GM10248 (cell line): Measurements from ENCODE around the gene ENTREP3.
A peak's percentile ranks its signal among the peaks of the same experiment; 100 is the strongest.

Experiments used
- CTCF ChIA-PET: fragments of 300-600 bp; sonication (Branson Sonifier 250); formaldehyde crosslinking; extraction: SDS; loops from one replicate; lab custom pipeline; 2021; ENCODE audit warnings: antibody characterized with exemption; lab: Yijun Ruan, JAX
- POLR2A ChIA-PET: fragments of 350-650 bp; sonication (Branson Sonifier 250); formaldehyde crosslinking; extraction: SDS; loops from one replicate; lab custom pipeline; 2020; ENCODE audit warnings: antibody characterized with exemption; lab: Yijun Ruan, JAX
- DNase-seq: peaks from one replicate; pipeline ENCODE4 v3.0.0; 2012; ENCODE audit errors: extremely low spot score
- TF ChIP-seq, protein P1 (sequence below): IDR thresholded peaks from 2 replicates; pipeline ENCODE4 v1.5.1; 2012; ENCODE audit warnings: mild to moderate bottlenecking, low read depth; ENCODE audit errors: extremely low read depth, missing control alignments, control extremely low read depth

ENTREP3 gene

DNA sequence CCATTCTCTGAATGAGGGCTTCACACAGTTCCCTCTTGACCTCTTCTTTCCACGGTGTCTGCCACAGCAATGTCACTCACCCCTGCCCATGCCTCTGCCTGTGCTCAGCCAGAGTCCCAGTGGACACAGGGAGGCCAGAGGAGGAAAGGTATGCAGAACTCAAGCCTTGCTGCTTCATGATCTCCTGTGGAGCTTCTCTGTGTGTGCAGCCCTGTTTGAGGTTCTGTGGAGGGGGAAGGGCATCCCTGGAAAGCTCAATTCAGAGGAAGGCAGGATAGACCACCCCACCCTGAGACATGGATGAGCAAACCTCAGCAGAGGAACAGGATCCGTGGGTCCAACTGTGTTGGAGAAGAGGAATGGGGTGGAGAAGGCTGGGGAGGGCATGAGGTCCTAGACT is 24.0 kb upstream of the ENTREP3 start:
- TF ChIP-seq, protein P1, sequence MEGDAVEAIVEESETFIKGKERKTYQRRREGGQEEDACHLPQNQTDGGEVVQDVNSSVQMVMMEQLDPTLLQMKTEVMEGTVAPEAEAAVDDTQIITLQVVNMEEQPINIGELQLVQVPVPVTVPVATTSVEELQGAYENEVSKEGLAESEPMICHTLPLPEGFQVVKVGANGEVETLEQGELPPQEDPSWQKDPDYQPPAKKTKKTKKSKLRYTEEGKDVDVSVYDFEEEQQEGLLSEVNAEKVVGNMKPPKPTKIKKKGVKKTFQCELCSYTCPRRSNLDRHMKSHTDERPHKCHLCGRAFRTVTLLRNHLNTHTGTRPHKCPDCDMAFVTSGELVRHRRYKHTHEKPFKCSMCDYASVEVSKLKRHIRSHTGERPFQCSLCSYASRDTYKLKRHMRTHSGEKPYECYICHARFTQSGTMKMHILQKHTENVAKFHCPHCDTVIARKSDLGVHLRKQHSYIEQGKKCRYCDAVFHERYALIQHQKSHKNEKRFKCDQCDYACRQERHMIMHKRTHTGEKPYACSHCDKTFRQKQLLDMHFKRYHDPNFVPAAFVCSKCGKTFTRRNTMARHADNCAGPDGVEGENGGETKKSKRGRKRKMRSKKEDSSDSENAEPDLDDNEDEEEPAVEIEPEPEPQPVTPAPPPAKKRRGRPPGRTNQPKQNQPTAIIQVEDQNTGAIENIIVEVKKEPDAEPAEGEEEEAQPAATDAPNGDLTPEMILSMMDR, result no peak
- ChIA-PET POLR2A (no interaction called here), CTCF (interaction anchor here (0.8 to 4.2 kb wide), 6 partner anchors 13 to 45 kb away, joined by 3 to 35 read pairs (median 6); partner anchors contain the start of gene FDPS)
- DNase-seq, result no peak

DNA sequence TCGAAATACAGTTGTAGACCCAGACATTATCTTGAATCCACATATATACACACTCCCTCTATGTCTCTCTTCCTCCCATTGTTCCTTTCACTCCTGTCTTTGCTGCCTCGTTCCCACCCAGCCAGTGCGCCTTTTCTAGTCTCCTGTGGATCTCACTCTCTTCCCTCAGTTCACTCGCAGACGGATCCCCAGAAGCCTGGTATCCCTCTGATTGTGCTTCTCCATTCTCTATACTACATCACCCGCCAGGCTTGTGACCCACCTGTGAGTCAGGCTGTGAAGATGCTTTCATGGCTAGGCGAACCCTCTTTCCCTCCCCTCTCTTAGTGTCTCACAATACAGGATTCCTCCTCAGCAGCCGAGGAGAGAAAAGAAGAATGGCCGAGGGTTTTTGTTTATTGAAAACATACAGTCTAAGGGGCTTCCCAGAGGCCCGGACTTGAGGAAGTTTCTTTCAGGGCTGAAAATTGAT is 23.4 kb upstream of the ENTREP3 start:
- no peak for DNase-seq
- TF ChIP-seq, protein P1, result no peak
- CTCF ChIA-PET, result interaction anchor here (0.8 to 4.2 kb wide), 11 partner anchors 9 to 45 kb away, joined by 3 to 35 read pairs (median 4); partner anchors contain the start of gene FDPS
- POLR2A ChIA-PET, result no interaction called here

DNA sequence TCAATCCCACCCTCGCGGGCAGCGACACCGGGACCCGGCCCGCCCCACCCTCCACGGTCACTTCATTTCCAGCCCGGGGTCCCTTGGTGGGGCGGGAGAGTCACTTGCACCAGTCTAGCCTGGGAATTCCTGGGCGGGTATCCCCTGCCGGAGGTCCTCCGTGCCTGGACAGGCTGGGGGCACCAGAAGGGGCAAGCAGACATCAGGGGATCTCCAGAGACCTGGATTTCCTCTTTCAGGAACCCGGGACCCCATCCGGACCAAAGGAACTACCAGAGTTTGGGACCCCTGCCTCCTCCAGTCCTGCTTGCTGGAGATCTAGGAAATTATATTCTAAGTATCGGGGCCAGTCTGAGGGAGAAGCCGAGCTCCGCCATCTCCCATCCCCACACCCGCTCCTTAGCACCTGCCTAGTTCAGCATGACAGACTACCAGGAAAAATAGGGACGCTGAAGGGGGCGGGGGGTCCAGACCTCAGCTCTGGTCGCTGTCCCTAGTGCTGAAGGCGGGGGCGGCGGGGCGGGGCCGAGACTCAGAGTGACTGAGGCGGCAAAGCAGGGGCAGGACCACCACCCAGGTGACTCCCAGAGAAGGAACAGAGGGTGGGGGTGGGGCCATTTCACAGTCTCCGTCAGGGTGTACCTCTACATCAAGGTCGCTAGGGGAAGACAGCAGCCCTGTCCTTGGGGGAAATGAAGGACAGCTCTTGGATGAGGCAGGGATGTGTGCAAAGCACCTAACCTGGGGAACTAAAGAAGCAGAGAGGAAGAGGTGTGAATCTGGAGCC is 22.8 kb upstream of the ENTREP3 start:
- DNase-seq, result peak; percentile 74
- TF ChIP-seq, protein P1, result peak; percentile 25
- ChIA-PET CTCF (interaction anchor here (0.8 to 4.2 kb wide), 9 partner anchors 8 to 46 kb away, joined by 3 to 35 read pairs (median 4); partner anchors contain the start of gene FDPS), POLR2A (no interaction called here)

DNA sequence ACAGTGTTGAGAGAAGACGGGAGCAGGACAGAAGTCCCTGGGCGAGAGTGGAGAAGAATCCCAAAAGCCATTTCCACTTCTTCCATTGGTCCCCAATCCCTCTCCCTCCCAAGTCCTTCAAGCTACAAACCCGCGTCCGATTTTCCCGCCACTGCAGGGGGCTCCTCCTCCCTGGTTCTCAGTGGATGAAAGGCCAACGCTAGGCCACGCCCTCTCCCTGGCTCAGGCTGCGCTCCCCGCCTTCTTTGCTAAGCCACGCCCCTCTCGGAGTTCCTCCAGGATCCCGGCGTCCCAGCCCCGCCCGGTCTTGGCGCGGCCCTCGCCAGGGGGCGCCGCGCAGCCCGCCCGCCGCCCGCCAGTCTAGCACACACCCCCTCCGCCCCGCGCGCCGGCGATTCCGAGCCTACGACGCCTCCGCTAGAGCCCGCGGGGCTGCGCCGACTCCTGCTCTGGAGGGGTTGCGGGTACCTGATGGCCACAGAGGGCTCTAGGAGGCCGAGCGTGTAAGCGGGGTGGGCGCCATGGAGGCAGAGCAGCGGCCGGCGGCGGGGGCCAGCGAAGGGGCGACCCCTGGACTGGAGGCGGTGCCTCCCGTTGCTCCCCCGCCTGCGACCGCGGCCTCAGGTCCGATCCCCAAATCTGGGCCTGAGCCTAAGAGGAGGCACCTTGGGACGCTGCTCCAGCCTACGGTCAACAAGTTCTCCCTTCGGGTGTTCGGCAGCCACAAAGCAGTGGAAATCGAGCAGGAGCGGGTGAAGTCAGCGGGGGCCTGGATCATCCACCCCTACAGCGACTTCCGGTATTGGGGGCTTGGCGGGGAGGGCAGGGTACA is 22.0 kb upstream of the ENTREP3 start, which contains the start of gene HCN3:
Gene HCN3 (plus strand): TSS at position 394 of the 832 bp plus-strand sequence. CDS start 128 bp downstream, at position 522.
- DNase-seq, result peak; percentile 98
- TF ChIP-seq, protein P1, result peak; percentile 52
- ChIA-PET POLR2A (interaction anchor here (0.6 kb wide), 1 partner anchor 31 kb away, joined by 3 read pairs; the partner anchor contains the start of gene FDPS), CTCF (interaction anchor here (0.6 to 4.2 kb wide), 19 partner anchors 8 to 731 kb away, joined by 3 to 35 read pairs (median 5); partner anchors contain the start of genes FDPS and SCAMP3)

DNA sequence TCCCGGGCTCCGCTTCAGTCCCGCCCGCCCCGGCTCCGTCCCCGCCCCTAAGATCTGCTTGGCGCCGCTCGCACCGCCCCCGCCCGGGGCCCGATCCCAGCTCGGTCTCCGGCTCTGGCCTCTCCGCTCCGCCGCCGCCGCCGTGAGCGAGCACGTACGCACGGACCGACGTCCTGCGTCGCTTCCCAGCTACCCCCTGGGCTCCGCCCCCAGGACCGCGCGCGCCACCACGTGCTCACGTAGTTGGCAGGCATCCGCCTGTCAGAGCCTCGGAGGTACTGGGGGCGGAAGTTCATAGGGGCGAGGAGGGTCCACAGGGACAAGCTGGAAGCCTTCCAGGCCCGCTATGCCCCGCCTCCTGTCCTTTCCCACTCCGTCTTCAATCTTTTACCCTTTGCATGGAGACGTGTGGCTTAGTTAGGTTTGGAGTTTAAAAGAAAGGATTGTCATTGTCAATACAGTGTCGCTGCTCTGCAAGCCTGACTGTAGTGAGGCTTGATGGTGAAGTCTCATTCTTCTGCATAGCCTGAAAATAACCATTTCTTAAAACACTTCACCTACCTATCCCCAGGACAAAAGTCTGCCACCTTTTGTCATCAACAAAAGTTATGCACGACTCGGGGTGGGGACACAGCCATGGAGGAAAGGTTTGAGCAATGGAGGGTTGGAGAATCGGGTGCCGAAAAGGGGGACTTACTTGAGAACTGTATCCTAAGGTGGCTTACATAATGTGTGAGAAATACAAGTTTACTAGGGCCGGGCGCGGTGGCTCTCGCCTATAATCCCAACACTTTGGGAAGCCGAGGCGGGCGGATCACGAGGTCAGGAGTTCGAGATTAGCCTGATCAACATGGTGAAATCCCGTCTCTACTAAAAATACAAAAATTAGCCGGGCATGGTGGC is 18.3 kb upstream of the ENTREP3 start, which contains the start of gene CLK2:
Gene CLK2 (minus strand): TSS at position 162 of the 903 bp plus-strand sequence. CDS start 2,527 bp downstream, outside the sequence.
- POLR2A ChIA-PET, result interaction anchor here (0.6 to 1.0 kb wide), 6 partner anchors 9 to 583 kb away, joined by 3 to 10 read pairs (median 5); partner anchors contain the start of gene GON4L
- TF ChIP-seq, protein P1, result no peak
- CTCF ChIA-PET, result interaction anchor here (0.8 to 11.8 kb wide), 6 partner anchors 17 to 50 kb away, joined by 3 to 154 read pairs (median 3); partner anchors contain the start of gene FDPS
- DNase-seq, result peak; percentile 97
